ENCODE results near the gene IKZF2. TPM values are rescaled to one million over a fixed set of nuclear protein-coding genes. Genes with fewer than 3 reads are reported as not detected.

Gene IKZF2
- total and polyA plus RNA-seq, 2 donors (not counting 3 experiments of a cell fraction or from before 2014, with no cell fraction given), result 0.08 to 0.46 TPM

GRCh38 chr2:212984129-212984528 lies 167.3 kb downstream of the IKZF2 start:
- Histone ChIP-seq H2AFZ (ENCODE audit: low read depth, low read length) (no peak overlapping the region), H4K20me1 (replicated peaks; ENCODE audit: control insufficient read depth, extremely low read depth, insufficient read depth, low read length) (no peaks in the 10 kb centered on the region), H3K9ac (replicated peaks; ENCODE audit: extremely low read depth, insufficient read depth, low read length) (no peak overlapping the region), H3K9me1 (replicated peaks; ENCODE audit: control insufficient read depth, extremely low read depth, insufficient read depth, low read length) (no peaks in the 10 kb centered on the region), H3K4me2 (ENCODE audit: insufficient read depth, low read length) (no peak overlapping the region), H3K4me3 (replicated peaks in 1 of 3; ENCODE audit: insufficient read depth in 1 of 3, low read depth in 1 of 3, low read length in 3 of 3) (no peak overlapping the region), H3K79me2 (ENCODE audit: control insufficient read depth, insufficient read depth, low read length) (no peaks in the 10 kb centered on the region), H3K36me3 (ENCODE audit: control insufficient read depth in 2 of 2, extremely low read depth in 1 of 2, insufficient read depth in 2 of 2, low read length in 2 of 2) (no peaks in the 10 kb centered on the region), H3K4me1 (ENCODE audit: control insufficient read depth, extremely low read depth, insufficient read depth, low read length) (no peaks in the 10 kb centered on the region), H3K27ac (ENCODE audit: insufficient read depth, low read depth, low read length) (no peak overlapping the region), H3K27me3 (ENCODE audit: control insufficient read depth in 2 of 2, insufficient read depth in 2 of 2, low read length in 2 of 2) (no peaks in the 10 kb centered on the region), H3K9me3 (replicated peaks; ENCODE audit: control insufficient read depth, insufficient read depth, low read length) (no peaks in the 10 kb centered on the region)
- dilution Hi-C loops (cut with MboI; ENCODE audit: extremely low pct_ligation_motif_present, low sequenced_read_pairs), result no loop called here
- POLR2A ChIA-PET, result no interaction called here
- intact Hi-C loops (cut with micrococcal nuclease), result no loop called here
- no TSS peak for BruUV-seq (replicated peaks)
- FAIRE-seq (no peak), DNase-seq (ENCODE audit: low read depth, low spot score) (no peak)
- TF ChIP-seq MAX (IDR thresholded peaks at IDR 0.05; ENCODE audit: insufficient read depth, insufficient read length) (no peak), EZH2 (IDR thresholded peaks at IDR 0.05; ENCODE audit: borderline replicate concordance, low read depth, low read length, severe bottlenecking) (no peak), POLR2AphosphoS5 (IDR thresholded peaks at IDR 0.05; ENCODE audit: insufficient read depth, low read depth, low read length) (no peak), POLR2A (IDR thresholded peaks at IDR 0.05; ENCODE audit: low read depth, low read length) (no peak), MYC (IDR thresholded peaks at IDR 0.05; ENCODE audit: low read depth, low read length) (no peak), CTCF (IDR thresholded peaks at IDR 0.05; ENCODE audit: extremely low read depth in 1 of 2, insufficient read depth in 1 of 2, low read depth in 1 of 2, low read length in 2 of 2) (no peak)
- CTCF ChIA-PET, result no interaction called here

GRCh38 chr2:212979799-212980198 lies 171.6 kb downstream of the IKZF2 start:
- CTCF ChIA-PET, result interaction anchor here (1.0 kb wide), 1 partner anchor 202 kb away, joined by 3 read pairs; no protein-coding TSS in a partner anchor
- POLR2A ChIA-PET, result no interaction called here
- no peaks in the 10 kb centered on the region for H3K9me1 ChIP-seq (replicated peaks; ENCODE audit: control insufficient read depth, extremely low read depth, insufficient read depth, low read length)
- no peaks in the 10 kb centered on the region for H4K20me1 ChIP-seq (replicated peaks; ENCODE audit: control insufficient read depth, extremely low read depth, insufficient read depth, low read length)
- no peaks in the 10 kb centered on the region for H3K27me3 ChIP-seq (ENCODE audit: control insufficient read depth in 2 of 2, insufficient read depth in 2 of 2, low read length in 2 of 2)
- TF ChIP-seq FOS (IDR thresholded peaks at IDR 0.05; ENCODE audit: borderline replicate concordance, insufficient read depth, low read length) (no peak), GATA2 (IDR thresholded peaks at IDR 0.05; ENCODE audit: insufficient read depth, insufficient read length, low read depth, low read length) (no peak), CTCF (IDR thresholded peaks at IDR 0.05; ENCODE audit: extremely low read depth in 1 of 2, insufficient read depth in 1 of 2, low read depth in 1 of 2, low read length in 2 of 2) (no peak), MAX (IDR thresholded peaks at IDR 0.05; ENCODE audit: insufficient read depth, insufficient read length) (no peak), POLR2AphosphoS5 (IDR thresholded peaks at IDR 0.05; ENCODE audit: insufficient read depth, low read depth, low read length) (no peak), MYC (IDR thresholded peaks at IDR 0.05; ENCODE audit: low read depth, low read length) (no peak), POLR2A (IDR thresholded peaks at IDR 0.05; ENCODE audit: low read depth, low read length) (no peak), EZH2 (IDR thresholded peaks at IDR 0.05; ENCODE audit: borderline replicate concordance, low read depth, low read length, severe bottlenecking) (no peak), JUN (IDR thresholded peaks at IDR 0.05; ENCODE audit: borderline replicate concordance, insufficient read depth, insufficient read length, low read depth) (no peak)
- no TSS peak for BruUV-seq (replicated peaks)
- no peak for DNase-seq (ENCODE audit: low read depth, low spot score)
- H3K9ac ChIP-seq (replicated peaks; ENCODE audit: extremely low read depth, insufficient read depth, low read length), result no peak overlapping the region
- no peaks in the 10 kb centered on the region for H3K4me1 ChIP-seq (ENCODE audit: control insufficient read depth, extremely low read depth, insufficient read depth, low read length)
- no peaks in the 10 kb centered on the region for H3K9me3 ChIP-seq (replicated peaks; ENCODE audit: control insufficient read depth, insufficient read depth, low read length)
- no peak overlapping the region for H3K4me3 ChIP-seq (replicated peaks in 1 of 3; ENCODE audit: insufficient read depth in 1 of 3, low read depth in 1 of 3, low read length in 3 of 3)
- no peaks in the 10 kb centered on the region for H3K36me3 ChIP-seq (ENCODE audit: control insufficient read depth in 2 of 2, extremely low read depth in 1 of 2, insufficient read depth in 2 of 2, low read length in 2 of 2)
- no peak for FAIRE-seq
- no peak overlapping the region for H2AFZ ChIP-seq (ENCODE audit: low read depth, low read length)
- H3K27ac ChIP-seq (ENCODE audit: insufficient read depth, low read depth, low read length), result no peak overlapping the region
- dilution Hi-C loops (cut with MboI; ENCODE audit: extremely low pct_ligation_motif_present, low sequenced_read_pairs), result no loop called here
- no peak overlapping the region for H3K4me2 ChIP-seq (ENCODE audit: insufficient read depth, low read length)
- H3K79me2 ChIP-seq (ENCODE audit: control insufficient read depth, insufficient read depth, low read length), result no peaks in the 10 kb centered on the region
- intact Hi-C loops (cut with micrococcal nuclease), result no loop called here

All from endothelial cell of umbilical vein (primary cell).